ENCODE data around the gene FSTL4. TPM values are rescaled to one million over a fixed set of nuclear protein-coding genes. Genes with fewer than 3 reads are reported as not detected.

FSTL4 gene
- total and polyA plus RNA-seq, 12 donors = 0.48 to 5.2 (median 2.3) TPM

DNA sequence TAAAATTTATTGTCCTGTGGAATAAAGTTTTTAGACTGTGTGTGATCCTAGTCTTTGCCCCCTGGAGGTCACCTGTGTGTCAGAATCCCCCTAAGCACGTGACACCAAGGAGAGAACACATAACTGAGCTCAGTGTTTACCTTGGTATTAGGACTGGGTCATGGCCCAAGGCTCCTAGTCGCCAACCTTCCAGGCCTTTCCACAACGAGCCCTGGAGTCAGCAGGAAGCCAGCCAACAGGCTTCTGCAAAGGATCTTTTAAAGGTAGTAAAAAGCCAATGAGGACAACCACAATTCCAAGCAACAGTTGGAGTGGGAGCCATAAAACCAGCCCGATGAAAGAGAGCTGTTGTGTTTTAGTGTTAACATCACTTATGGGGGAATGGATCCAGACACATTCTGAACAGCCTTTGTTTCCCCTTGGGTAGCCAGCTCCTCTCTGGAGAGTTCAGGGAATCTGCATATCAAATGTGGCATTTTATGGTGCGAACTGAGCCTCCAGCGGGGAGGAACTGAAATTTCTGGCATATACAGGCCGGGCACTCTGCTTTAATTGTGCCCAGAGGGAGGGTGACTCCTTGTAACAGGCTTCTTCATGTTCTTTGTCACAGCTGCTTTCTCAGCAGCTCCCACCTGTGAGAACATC, 239.9 kb downstream of the FSTL4 start:
- WGBS, 4 donors = 56 to 67% (median 63%) methylated on average over 7 of the region's 7 CpGs
- no peak overlapping the region for H3K27ac ChIP-seq
- DNase-seq = peak in 1 of 7 donors; percentile 4
- H3K36me3 ChIP-seq (replicated peaks in 1 of 2) = no peaks in the 10 kb centered on the region
- no peak overlapping the region for H3K4me3 ChIP-seq
- TF ChIP-seq, protein P1, sequence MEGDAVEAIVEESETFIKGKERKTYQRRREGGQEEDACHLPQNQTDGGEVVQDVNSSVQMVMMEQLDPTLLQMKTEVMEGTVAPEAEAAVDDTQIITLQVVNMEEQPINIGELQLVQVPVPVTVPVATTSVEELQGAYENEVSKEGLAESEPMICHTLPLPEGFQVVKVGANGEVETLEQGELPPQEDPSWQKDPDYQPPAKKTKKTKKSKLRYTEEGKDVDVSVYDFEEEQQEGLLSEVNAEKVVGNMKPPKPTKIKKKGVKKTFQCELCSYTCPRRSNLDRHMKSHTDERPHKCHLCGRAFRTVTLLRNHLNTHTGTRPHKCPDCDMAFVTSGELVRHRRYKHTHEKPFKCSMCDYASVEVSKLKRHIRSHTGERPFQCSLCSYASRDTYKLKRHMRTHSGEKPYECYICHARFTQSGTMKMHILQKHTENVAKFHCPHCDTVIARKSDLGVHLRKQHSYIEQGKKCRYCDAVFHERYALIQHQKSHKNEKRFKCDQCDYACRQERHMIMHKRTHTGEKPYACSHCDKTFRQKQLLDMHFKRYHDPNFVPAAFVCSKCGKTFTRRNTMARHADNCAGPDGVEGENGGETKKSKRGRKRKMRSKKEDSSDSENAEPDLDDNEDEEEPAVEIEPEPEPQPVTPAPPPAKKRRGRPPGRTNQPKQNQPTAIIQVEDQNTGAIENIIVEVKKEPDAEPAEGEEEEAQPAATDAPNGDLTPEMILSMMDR (IDR thresholded peaks at IDR 0.05) = no peak
- no peak for TF ChIP-seq POLR2A (IDR thresholded peaks at IDR 0.05)
- H3K9me3 ChIP-seq (replicated peaks in 1 of 3) = peaks cover 0 to 4% (median 0%) of the 10 kb centered on the region in 3 donors
- no peaks in the 10 kb centered on the region for H3K27me3 ChIP-seq
- H3K4me1 ChIP-seq (replicated peaks in 1 of 2) = no peaks in the 10 kb centered on the region
- intact Hi-C loops (cut with DNase I) = no loop called here

DNA sequence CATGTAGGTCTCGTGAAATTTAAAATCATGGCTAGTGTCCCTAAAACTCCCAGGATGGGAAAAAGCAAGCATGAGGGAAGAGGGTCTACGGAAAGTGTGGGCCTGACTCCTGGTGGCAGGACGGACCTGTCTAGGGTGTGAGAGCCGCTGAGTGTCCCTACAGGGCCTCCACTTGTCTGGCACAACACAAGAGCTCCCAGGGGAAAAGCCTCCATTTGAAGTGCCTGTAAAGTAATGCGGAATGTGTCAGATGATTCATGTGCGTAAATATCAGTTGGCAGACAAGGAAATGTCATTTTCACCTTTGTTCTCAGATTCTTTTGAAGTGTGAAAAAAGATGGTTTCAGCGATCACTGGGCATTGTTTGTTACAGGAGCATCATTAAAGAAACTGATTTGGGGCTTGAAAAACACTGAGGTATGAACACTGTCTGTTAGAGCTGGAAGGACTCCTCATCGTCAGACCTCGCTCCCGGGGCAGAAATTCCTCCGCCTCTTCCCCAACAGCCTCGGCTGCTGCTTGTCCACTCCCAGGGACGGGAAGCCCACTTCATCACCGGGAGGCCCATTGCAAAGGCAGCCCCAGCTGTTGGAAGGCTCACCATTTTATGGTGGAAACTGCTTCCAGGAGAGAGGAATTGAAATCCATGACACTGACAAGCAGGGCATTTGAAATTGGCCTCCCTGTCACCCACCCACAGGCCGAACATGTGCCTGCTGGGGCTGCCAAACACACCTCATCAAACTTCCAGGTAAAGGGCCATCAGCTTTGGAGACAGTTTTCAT, 240.8 kb downstream of the FSTL4 start:
- no peaks in the 10 kb centered on the region for H3K27me3 ChIP-seq
- intact Hi-C loops (cut with DNase I) = no loop called here
- H3K4me3 ChIP-seq = no peak overlapping the region
- H3K27ac ChIP-seq = no peak overlapping the region
- H3K4me1 ChIP-seq (replicated peaks in 1 of 2) = no peaks in the 10 kb centered on the region
- no peaks in the 10 kb centered on the region for H3K36me3 ChIP-seq (replicated peaks in 1 of 2)
- TF ChIP-seq, protein P1 (IDR thresholded peaks at IDR 0.05) = no peak
- no peak for TF ChIP-seq POLR2A (IDR thresholded peaks at IDR 0.05)
- H3K9me3 ChIP-seq (replicated peaks in 1 of 3) = no peaks in the 10 kb centered on the region
- DNase-seq = peak in 1 of 7 donors; percentile 14
- 79 to 86% (median 85%) methylated on average over 12 to 15 of the region's 15 CpGs for WGBS, 4 donors

- intact Hi-C loops (cut with DNase I) = no loop called here
- H3K27ac ChIP-seq = no peak overlapping the region
- WGBS, 4 donors = 81 to 98% (median 90%) methylated on average over 7 of the region's 7 CpGs
- H3K9me3 ChIP-seq (replicated peaks in 1 of 3) = no peaks in the 10 kb centered on the region
- no peaks in the 10 kb centered on the region for H3K36me3 ChIP-seq (replicated peaks in 1 of 2)
- H3K4me3 ChIP-seq = no peak overlapping the region
- H3K4me1 ChIP-seq (replicated peaks in 1 of 2) = no peaks in the 10 kb centered on the region
- H3K27me3 ChIP-seq = no peaks in the 10 kb centered on the region
- TF ChIP-seq, protein P1 (IDR thresholded peaks at IDR 0.05) = no peak
- TF ChIP-seq POLR2A (IDR thresholded peaks at IDR 0.05) = no peak
- DNase-seq = peak in 1 of 7 donors; percentile 24
Measured at GRCh38 chr5:133370904-133371303, 241.4 kb downstream of the FSTL4 start.

DNA sequence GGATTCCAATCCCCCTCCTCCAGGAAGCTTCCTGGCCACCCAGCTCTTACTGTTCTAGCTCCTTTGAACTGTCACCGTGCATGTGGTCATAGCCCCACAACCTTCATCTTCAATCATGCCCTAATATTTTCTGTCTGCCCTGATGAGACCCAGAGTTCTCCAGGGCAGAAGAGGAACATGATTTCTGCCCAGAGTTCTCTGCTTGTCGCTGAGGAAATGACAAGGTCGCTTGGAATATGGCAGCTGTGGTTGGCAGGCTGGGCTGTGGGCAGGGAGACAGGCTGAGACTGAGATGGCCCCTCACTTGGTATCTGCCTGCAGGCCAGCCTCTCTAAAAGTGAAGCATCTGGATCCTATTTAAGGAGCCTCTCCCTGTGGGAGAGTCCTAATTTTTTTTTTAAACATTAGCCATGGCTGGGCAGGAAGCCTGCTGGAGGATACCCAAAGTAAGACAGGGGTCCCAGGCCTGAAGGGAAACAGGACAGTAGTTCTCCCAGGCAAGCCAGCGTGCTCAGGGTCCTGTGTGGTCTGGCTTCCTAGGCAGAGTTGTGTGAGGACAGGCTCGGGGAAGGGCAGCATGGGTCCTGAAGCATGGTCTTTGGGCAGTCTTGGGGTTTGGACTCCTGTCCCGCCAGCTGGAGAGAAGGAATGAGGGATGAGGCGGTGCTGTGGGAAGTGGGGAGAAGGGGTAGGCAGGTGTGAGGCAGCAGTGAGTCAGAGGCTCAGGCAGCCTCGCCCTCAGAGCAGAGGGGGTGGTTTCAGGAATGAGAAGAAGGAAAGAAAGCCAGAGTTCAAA, 242.1 kb downstream of the FSTL4 start:
- 72 to 84% (median 74%) methylated on average over 7 to 8 of the region's 8 CpGs for WGBS, 4 donors
- intact Hi-C loops (cut with DNase I) = no loop called here
- Histone ChIP-seq H3K27ac (no peak overlapping the region), H3K36me3 (replicated peaks in 1 of 2) (no peaks in the 10 kb centered on the region), H3K27me3 (no peaks in the 10 kb centered on the region), H3K4me1 (replicated peaks in 1 of 2) (no peaks in the 10 kb centered on the region), H3K9me3 (replicated peaks in 1 of 3) (no peaks in the 10 kb centered on the region), H3K4me3 (no peak overlapping the region)
- TF ChIP-seq, protein P1 (IDR thresholded peaks at IDR 0.05) = no peak
- no peak for TF ChIP-seq POLR2A (IDR thresholded peaks at IDR 0.05)
- DNase-seq = peak in 1 of 7 donors; percentile 28
